Thyroid gland (tissue), 4 donors: ENCODE data around the gene MXD1. TPM values are rescaled to one million over a fixed set of nuclear protein-coding genes. Genes with fewer than 3 reads are reported as not detected.

Experiments
- DNase-seq, 2 donors: peaks; one replicate each; pipeline ENCODE4 v3.0.0-alpha.2; 2019
- H3K27ac ChIP-seq, 3 donors: fragments of 200-600 bp; sonication (generic); 1 replicate in 2 of 3; 2 replicates in 1 of 3; pipeline ENCODE4 v1.5.1; 2016 to 2019; ENCODE audit warnings: mild to moderate bottlenecking in 1 of 3, moderate library complexity in 1 of 3
- H3K27me3 ChIP-seq: fragments of 200-600 bp; sonication (generic); one replicate; pipeline ENCODE4 v1.5.1; 2019
- H3K36me3 ChIP-seq, 2 donors: fragments of 200-600 bp; sonication (generic); one replicate each; pipeline ENCODE4 v1.5.1; 2016 to 2019
- H3K4me1 ChIP-seq, 2 donors: fragments of 200-600 bp; sonication (generic); one replicate each; pipeline ENCODE4 v1.5.1; 2017 to 2019
- H3K4me3 ChIP-seq, 3 donors: fragments of 200-600 bp; sonication (generic); replicated peaks in 1 of 3; 1 replicate in 2 of 3; 2 replicates in 1 of 3; pipeline ENCODE4 v1.5.1; 2016; ENCODE audit warnings: mild to moderate bottlenecking in 1 of 3
- H3K9me3 ChIP-seq: fragments of 200-600 bp; sonication (generic); one replicate; pipeline ENCODE4 v1.5.1; 2017
- POLR2A ChIP-seq, 2 donors: fragments of 450-650 bp; IDR thresholded peaks; one replicate each; pipeline ENCODE4 v1.6.1; 2017; ENCODE audit warnings: antibody characterized with exemption in 2 of 2, mild to moderate bottlenecking in 2 of 2, moderate library complexity in 1 of 2
- WGBS, 2 donors: methylation state at CpG; one replicate each; pipeline ENCODE4 v1.1.5; 2017; 5-methylcytosine and 5-hydroxymethylcytosine counted together
- intact Hi-C: fragments of 100-400 bp; cut with DNase I; formaldehyde crosslinking; loops from one replicate; pipeline ENCODE4 v1.15.1; 2023
- total RNA-seq, 4 donors: library from RNA; depleted of rRNA; stranded (reverse); fragments of >200 nt; gene quantifications; one replicate each; pipeline ENCODE4 v1.2.3, GENCODE V29; 2016
- TF ChIP-seq, protein P1 (sequence below), 6 experiments: fragments of 200-600 bp in 3 of 6; fragments of 450-650 bp in 3 of 6; sonication (generic) in 3 of 6; IDR thresholded peaks; one replicate each; pipeline ENCODE4 v1.5.1; 2016 to 2019; ENCODE audit warnings: antibody characterized with exemption in 6 of 6, mild to moderate bottlenecking in 2 of 6, inconsistent platforms in 1 of 6, moderate library complexity in 1 of 6

The MXD1 gene
- total RNA-seq, 4 donors from 2014 or later, result 11.3 to 17.9 (median 13.0) TPM

GRCh38 chr2:69965756-69966445, 51.0 kb downstream of the MXD1 start:
- no peaks in the 10 kb centered on the region for H3K4me1 ChIP-seq
- no peaks in the 10 kb centered on the region for H3K36me3 ChIP-seq
- no peak for TF ChIP-seq POLR2A (IDR thresholded peaks at IDR 0.05)
- TF ChIP-seq, protein P1, sequence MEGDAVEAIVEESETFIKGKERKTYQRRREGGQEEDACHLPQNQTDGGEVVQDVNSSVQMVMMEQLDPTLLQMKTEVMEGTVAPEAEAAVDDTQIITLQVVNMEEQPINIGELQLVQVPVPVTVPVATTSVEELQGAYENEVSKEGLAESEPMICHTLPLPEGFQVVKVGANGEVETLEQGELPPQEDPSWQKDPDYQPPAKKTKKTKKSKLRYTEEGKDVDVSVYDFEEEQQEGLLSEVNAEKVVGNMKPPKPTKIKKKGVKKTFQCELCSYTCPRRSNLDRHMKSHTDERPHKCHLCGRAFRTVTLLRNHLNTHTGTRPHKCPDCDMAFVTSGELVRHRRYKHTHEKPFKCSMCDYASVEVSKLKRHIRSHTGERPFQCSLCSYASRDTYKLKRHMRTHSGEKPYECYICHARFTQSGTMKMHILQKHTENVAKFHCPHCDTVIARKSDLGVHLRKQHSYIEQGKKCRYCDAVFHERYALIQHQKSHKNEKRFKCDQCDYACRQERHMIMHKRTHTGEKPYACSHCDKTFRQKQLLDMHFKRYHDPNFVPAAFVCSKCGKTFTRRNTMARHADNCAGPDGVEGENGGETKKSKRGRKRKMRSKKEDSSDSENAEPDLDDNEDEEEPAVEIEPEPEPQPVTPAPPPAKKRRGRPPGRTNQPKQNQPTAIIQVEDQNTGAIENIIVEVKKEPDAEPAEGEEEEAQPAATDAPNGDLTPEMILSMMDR (IDR thresholded peaks at IDR 0.05), result no peak
- H3K9me3 ChIP-seq, result no peaks in the 10 kb centered on the region
- no peak for DNase-seq
- H3K27me3 ChIP-seq, result no peaks in the 10 kb centered on the region
- no peak overlapping the region for H3K4me3 ChIP-seq
- 92 to 93% methylated on average over 8 of the region's 8 CpGs for WGBS, 2 donors
- intact Hi-C loops, result no loop called here
- no peak overlapping the region for H3K27ac ChIP-seq

- Histone ChIP-seq H3K36me3 (no peaks in the 10 kb centered on the region), H3K4me3 (no peak overlapping the region), H3K4me1 (no peaks in the 10 kb centered on the region), H3K9me3 (no peaks in the 10 kb centered on the region), H3K27me3 (no peaks in the 10 kb centered on the region), H3K27ac (no peak overlapping the region)
- intact Hi-C loops, result no loop called here
- no peak for TF ChIP-seq POLR2A (IDR thresholded peaks at IDR 0.05)
- TF ChIP-seq, protein P1 (IDR thresholded peaks at IDR 0.05), result no peak
- no peak for DNase-seq
- WGBS, 2 donors, result 97 to 98% methylated on average over 2 of the region's 2 CpGs
These were observed 51.6 kb downstream of the MXD1 start for GRCh38 chr2:69966496-69966895.

DNA sequence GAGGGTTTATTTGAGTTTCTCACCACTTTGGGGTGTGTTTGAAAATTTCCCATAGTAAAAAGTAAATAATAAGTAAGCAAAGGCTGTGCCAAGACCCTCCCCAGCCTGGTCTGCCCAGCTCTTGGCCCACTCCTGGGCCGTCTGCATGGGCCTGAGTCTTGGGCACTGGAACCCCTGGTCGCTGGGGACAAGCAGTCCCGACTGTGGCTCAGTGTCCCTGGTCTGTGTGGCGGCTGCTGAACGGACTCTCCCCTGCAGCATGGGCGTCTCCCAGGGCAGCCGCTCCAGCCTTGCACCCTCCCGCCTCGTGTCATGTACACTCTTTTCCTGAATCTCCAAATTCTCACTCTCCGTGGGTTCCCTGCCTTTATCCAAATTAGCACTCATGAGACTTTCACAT, 53.7 kb downstream of the MXD1 start:
- TF ChIP-seq, protein P1 (IDR thresholded peaks at IDR 0.05), result no peak
- no peak for TF ChIP-seq POLR2A (IDR thresholded peaks at IDR 0.05)
- Histone ChIP-seq H3K4me1 (no peaks in the 10 kb centered on the region), H3K36me3 (no peaks in the 10 kb centered on the region), H3K4me3 (no peak overlapping the region), H3K27ac (no peak overlapping the region), H3K27me3 (no peaks in the 10 kb centered on the region), H3K9me3 (no peaks in the 10 kb centered on the region)
- intact Hi-C loops, result no loop called here
- WGBS, 2 donors, result 82 to 97% methylated on average over 10 of the region's 10 CpGs
- no peak for DNase-seq

GRCh38 chr2:69969126-69969983, 54.4 kb downstream of the MXD1 start:
- WGBS, 2 donors, result 90 to 92% methylated on average over 16 of the region's 16 CpGs
- Histone ChIP-seq H3K27ac (no peak overlapping the region), H3K9me3 (no peaks in the 10 kb centered on the region), H3K27me3 (no peaks in the 10 kb centered on the region), H3K36me3 (no peaks in the 10 kb centered on the region), H3K4me3 (no peak overlapping the region), H3K4me1 (no peaks in the 10 kb centered on the region)
- TF ChIP-seq, protein P1 (IDR thresholded peaks at IDR 0.05), result no peak
- TF ChIP-seq POLR2A (IDR thresholded peaks at IDR 0.05), result no peak
- intact Hi-C loops, result no loop called here
- no peak for DNase-seq

GRCh38 chr2:69969991-69970390, 55.1 kb downstream of the MXD1 start:
- H3K36me3 ChIP-seq, result no peaks in the 10 kb centered on the region
- H3K4me1 ChIP-seq, result no peaks in the 10 kb centered on the region
- no peak for DNase-seq
- TF ChIP-seq, protein P1 (IDR thresholded peaks at IDR 0.05), result no peak
- TF ChIP-seq POLR2A (IDR thresholded peaks at IDR 0.05), result no peak
- H3K27me3 ChIP-seq, result no peaks in the 10 kb centered on the region
- WGBS, 2 donors, result 80 to 87% methylated on average over 4 of the region's 4 CpGs
- no peak overlapping the region for H3K27ac ChIP-seq
- H3K4me3 ChIP-seq, result no peak overlapping the region
- intact Hi-C loops, result no loop called here
- no peaks in the 10 kb centered on the region for H3K9me3 ChIP-seq
